Activated CD4-positive, alpha-beta T cell treated with anti-CD3 and anti-CD28 coated beads, Interleukin-2, Interleukin-4, amounts not matched to agents 100 ng/mL and 50 ng/mL, durations not matched to agents 16 hours and 8 hours (primary cell): Measurements from ENCODE around the gene APMAP.

ENCODE experiments used
- DNase-seq: peaks from one replicate; pipeline ENCODE4 v3.0.0-alpha.2; 2020; ENCODE audit warnings: low spot score

The APMAP gene

GRCh38 chr20:24965065-24965919, 27.3 kb downstream of the APMAP start:
- no peak for DNase-seq

- no peak for DNase-seq
Measured at GRCh38 chr20:24964506-24964840, 28.1 kb downstream of the APMAP start.

DNA sequence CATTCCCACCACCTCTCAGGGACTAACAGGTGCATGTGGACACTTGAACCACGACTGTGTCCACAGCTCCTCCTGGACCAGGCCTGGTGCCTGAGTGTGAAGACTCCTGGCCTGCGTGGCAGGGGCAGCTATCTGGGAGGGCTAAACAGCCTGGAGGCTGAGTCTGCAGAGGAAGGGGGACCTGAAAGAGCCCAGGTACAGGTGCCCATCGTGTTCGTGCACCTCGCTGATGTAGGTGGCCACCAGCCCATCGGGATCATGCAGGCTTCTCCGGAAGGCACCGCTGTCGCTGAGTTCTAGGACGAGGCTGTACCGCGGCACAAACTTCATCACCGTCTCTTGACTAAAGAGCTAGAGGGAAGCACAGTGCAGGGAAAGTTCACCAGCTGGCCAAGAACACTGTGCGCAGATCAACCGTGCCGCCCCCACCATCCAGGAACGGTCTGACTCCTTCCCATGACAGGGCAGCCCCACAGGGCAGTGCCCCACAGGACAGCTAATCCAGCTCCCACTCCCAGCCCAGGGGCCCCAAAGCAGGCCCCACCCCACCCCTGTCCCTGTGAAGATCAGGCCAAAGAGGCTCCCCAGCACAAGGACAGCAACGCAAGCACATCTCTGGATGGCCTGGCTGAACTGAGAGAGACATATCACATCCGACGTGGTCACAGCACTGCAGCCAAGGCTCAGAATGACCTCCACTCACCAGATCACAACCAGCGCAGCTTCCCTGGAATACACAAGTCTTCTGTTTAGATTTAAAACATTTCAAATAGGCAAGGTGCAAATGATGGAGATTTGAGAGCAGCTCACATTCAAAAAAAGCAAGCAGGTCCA, 28.7 kb downstream of the APMAP start:
- no peak for DNase-seq

GRCh38 chr20:24962510-24962909, 30.0 kb downstream of the APMAP start:
- DNase-seq, result no peak

- DNase-seq, result no peak
Measured at GRCh38 chr20:24962182-24962492, 30.4 kb downstream of the APMAP start.

DNA sequence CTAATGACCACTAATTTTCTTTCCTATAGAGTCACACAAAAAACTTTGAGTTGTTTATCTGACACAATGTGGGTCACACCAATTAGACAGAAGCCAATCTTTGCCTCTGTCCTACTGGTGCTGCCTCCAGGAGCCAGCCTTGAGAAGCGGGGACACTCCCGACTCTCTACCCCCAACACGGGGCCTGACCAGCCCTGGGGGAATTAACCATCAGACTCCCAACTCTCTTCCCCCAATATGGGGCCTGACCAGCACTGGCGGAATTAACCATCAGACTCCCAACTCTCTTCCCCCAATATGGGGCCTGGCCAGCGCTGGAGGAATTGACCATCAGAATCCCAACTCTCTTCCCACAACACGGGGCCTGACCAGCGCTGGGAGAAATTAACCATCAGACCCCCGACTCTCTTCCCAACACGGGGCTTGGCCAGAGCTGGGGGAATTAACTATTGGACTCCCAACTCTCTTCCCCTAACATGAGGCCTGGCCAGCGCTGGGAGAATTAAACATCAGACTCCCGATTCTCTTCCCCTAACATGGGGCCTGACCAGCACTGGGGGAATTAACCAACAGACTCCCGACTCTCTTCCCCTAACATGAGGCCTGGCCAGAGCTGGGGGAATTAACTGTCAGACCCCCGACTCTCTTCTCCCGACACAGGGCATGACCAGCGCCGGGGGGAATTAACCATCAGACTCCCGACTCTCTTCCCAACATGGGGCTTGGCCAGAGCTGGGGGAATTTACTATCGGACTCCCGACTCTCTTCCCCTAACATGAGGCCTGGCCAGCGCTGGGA, 31.0 kb downstream of the APMAP start:
- DNase-seq, result no peak

- DNase-seq, result peak; percentile 25
Measured at GRCh38 chr20:24960861-24961260, 31.7 kb downstream of the APMAP start.

DNA sequence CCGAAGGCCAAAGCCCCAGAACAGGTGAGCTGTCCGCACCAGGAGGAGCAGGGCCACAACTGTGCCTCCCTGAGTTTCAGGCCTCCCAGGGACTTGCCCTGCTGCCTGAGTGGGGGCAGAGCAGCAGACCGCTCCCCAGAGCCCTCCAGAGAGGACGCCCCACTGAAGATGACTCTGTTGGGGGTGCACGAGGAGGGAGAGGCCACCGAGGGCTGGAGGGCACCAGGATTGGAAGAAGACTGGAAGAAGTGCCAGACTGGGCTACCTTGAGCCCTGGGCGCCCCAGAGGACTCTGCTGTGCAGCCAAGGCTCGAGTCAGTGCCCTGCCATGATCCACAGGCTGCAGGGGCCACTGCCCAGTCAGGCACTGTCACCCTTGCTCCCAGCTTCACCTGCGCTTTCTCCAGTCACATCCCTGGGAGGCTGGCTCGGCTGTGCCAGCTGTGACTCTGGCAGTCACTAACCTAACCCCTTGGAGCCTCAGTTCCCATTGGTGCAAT, 32.2 kb downstream of the APMAP start:
- DNase-seq, result no peak

- DNase-seq, result no peak
Measured at GRCh38 chr20:24959591-24960301, 32.8 kb downstream of the APMAP start.

DNA sequence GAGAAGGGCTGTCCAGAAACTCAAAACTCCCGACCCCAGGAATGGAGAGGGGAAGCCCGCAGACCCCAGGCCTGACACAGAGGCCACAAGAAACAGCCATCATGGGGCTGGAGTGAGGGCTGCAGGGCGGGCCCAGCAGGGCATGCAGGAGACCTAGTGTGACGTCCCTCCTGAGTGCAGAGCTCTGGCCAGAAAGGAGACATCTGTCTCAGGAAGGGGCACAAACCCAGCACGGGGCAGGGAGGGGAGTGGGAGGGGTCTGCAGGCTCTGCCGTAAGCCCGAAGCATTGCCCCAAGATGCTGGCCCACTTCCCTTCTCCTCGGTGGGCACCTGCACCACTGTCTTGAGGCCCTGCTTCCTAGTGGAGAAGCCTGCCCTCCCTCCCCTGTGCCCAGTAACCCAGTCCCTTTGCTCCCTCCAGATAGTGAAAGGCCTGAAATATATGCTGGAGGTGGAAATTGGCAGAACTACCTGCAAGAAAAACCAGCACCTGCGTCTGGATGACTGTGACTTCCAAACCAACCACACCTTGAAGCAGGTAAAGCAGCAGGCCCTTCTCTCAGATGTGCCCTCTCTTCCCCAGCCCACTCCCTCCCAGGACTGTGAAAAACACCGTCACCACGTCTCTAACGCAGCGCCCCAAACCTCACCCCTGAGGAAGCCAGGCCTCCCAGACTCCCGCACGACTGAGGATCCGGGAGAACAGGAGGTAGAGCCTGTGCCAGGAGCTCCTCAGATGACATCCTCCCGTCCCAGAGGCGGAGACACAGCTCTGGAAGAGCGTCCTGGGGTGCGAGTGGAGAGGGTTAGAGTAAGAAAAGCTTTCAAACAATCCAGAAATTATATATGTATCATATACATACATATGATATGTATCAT, 33.8 kb downstream of the APMAP start:
- no peak for DNase-seq

GRCh38 chr20:24957326-24958016, 35.1 kb downstream of the APMAP start:
- no peak for DNase-seq

DNA sequence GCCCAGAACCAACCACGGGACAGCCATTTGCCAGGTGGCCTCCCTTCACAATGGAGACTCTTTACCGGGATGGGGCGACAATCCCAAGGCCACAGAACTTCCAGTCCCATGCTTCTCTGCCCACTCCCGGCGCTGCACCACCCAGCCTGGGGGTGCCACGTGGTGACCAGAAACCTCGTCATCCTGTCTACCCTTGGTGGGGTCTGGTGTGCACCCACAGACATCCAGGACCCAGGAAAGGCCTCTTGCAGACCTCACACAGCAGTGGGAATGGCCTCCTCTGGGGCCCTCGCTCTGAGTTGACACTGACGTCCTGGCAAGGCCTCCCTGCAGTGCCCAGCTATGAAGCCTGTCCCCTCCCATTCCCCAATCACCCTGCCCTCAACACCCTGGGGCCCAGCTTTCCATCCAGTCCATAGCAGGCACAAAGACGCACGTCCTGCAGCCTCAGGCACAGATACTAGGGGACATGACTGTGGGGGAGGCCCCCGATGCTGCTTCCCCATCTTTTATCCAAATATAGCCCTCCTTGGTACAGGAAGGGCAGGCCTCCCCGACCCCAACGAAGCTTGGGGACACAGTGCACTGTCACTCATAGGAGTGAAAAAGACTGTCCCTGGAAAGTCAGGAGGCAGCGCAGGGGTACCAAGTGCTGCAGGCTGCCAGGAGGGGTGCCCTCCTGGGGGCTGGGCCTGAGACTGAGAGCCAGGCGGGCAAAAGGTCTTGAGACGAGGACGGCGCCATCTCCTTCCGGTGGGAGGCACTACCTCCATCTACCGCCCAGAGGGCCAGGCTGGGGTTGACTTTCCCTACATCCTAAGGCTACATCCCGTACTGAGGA, 36.3 kb downstream of the APMAP start:
- no peak for DNase-seq

DNA sequence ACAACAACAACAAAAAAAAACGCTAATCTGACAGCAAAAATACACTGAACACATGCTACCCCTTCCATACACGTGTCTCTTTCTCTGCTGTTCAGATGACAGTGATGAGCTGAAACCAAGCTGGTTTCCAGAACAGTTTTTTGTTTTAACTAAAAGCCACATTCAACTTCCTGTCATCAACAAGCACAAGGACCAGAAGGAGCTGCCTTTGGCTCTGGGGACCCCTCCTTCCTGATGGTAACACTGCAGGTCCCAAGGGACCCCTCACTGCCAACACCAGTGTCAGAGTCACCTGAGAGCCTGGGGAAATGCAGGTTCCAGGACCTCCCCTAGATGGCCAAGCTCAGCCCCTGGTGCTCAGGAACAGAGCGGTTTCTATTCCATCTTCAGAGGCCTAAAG, 37.5 kb downstream of the APMAP start:
- peak; percentile 55 for DNase-seq

DNA sequence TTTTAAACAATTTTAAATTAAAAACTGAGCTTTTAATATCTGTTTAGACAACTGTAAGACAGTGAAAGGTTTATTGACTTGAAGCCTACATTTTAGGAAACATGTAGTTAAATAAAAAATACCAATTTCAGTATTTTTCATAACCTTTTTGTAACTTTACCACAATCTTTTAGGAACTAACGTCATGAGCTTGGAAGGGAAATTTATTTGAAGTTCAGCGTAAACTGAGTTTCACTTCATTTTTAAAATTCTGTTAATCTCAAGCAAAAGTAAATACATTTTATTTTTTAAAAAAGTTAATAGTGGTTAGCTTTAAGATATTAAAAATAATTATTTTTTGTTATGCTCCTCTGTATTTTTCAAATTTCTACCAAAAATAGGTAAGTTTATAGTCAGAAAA, 38.0 kb downstream of the APMAP start:
- DNase-seq, result no peak

- no peak for DNase-seq
Measured at GRCh38 chr20:24954151-24954550, 38.4 kb downstream of the APMAP start.

GRCh38 chr20:24953621-24954133, 38.9 kb downstream of the APMAP start:
- DNase-seq, result no peak

- no peak for DNase-seq
Measured at GRCh38 chr20:24953209-24953575, 39.4 kb downstream of the APMAP start.

DNA sequence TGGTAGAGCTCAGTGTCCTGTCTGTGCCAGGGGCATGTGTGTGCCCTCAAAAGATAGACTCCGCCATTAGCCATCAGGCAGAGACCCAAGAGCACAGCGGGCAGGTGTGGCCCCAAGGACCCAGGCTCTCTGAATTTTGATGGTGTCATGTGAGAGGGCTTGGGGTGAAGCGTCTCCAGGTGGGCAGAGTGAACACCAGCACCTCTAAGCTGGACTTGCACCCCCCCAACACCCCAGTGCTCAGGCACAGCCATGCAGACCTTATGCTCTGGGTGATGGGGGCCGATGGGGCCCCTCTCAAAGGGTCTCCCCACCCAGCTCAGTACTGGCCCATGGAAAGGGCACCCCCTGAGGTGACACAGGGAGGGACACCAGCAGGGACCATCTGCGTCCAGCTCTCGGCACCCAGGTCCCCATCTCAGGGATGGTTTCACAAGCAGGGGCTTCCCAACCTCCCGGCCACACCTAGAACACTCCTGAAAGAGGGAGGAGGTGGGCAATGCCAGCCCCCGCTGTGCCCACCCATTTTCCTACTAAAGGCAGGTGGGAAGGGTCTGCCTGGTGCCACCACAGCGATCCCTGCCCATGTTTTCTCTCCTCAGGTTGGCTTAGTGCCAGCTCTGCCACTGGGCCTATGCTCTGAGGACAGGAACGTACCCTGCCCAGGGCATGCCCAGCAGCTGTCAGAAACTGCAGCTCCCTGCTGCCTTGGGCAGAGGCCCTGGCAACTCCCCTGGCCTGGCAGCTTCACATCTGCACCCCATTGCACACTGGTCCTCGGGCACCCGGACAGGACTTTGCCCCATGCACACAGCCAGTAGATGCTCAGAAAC, 40.0 kb downstream of the APMAP start:
- DNase-seq, result no peak
